Endothelial cell of umbilical vein (primary cell): ENCODE results near the gene SLAMF1. TPM values are rescaled to one million over a fixed set of nuclear protein-coding genes. Genes with fewer than 3 reads are reported as not detected.

Experiments
- BruUV-seq: library from RNA; stranded (reverse); fragments of 400-500 nt; replicated peaks from 2 replicates; lab custom pipeline; 2021; lab: Mats Ljungman, UMichigan
- CTCF ChIA-PET: fragments of 300-600, 350-600 bp; sonication (Branson Sonifier 250); formaldehyde crosslinking; loops from one replicate; lab custom pipeline; 2021; ENCODE audit warnings: antibody characterized with exemption, inconsistent platforms; lab: Charles Lee
- POLR2A ChIA-PET: fragments of 300-600, 350-600 bp; sonication (Branson Sonifier 250); formaldehyde crosslinking; loops from one replicate; lab custom pipeline; 2021; ENCODE audit warnings: antibody characterized with exemption, inconsistent platforms; lab: Charles Lee
- DNase-seq: peaks from one replicate; pipeline ENCODE4 v3.0.0-alpha.2; 2011; ENCODE audit warnings: low read depth, low spot score
- FAIRE-seq: peaks from 2 replicates; lab custom pipeline; 2011; peaks lifted over from hg19 to GRCh38; lab: Jason Lieb, UNC
- H2AFZ ChIP-seq: 2 replicates; pipeline ENCODE4 v1.6.0; 2012; ENCODE audit warnings: low read depth, low read length, control low read depth, inconsistent platforms
- H3K27ac ChIP-seq: 2 replicates; pipeline ENCODE4 v1.5.1; 2011; ENCODE audit warnings: low read depth, mild to moderate bottlenecking, control low read depth, low read length, moderate library complexity; ENCODE audit not compliant: insufficient read depth
- H3K27me3 ChIP-seq, 2 experiments: 2 replicates each; pipeline versions ENCODE4 v1.6.0 to v1.6.1; 2011; ENCODE audit warnings: low read length in 2 of 2, mixed read lengths in 1 of 2; ENCODE audit not compliant: control insufficient read depth in 2 of 2, insufficient read depth in 2 of 2
- H3K36me3 ChIP-seq, 2 experiments: 2 replicates in 1 of 2; 3 replicates in 1 of 2; pipeline ENCODE4 v1.5.1; 2011; ENCODE audit warnings: low read length in 2 of 2, mild to moderate bottlenecking in 1 of 2, moderate library complexity in 1 of 2; ENCODE audit not compliant: control insufficient read depth in 2 of 2, insufficient read depth in 2 of 2; ENCODE audit errors: extremely low read depth in 1 of 2
- H3K4me1 ChIP-seq: 3 replicates; pipeline ENCODE4 v1.5.1; 2011; ENCODE audit warnings: mild to moderate bottlenecking, low read length; ENCODE audit not compliant: control insufficient read depth, insufficient read depth; ENCODE audit errors: extremely low read depth
- H3K4me2 ChIP-seq: 2 replicates; pipeline ENCODE4 v1.6.1; 2011; ENCODE audit warnings: low read length, control low read depth, mixed read lengths; ENCODE audit not compliant: insufficient read depth
- H3K4me3 ChIP-seq, 3 experiments: fragments of 200-600 bp in 1 of 3; sonication (generic), shearing (Covaris generic) in 1 of 3; replicated peaks in 1 of 3; 2 replicates each; pipeline ENCODE4 v1.5.1; 2011 to 2016; ENCODE audit warnings: control low read depth in 3 of 3, low read length in 3 of 3, mild to moderate bottlenecking in 2 of 3, inconsistent platforms in 1 of 3, low read depth in 1 of 3, moderate library complexity in 1 of 3; ENCODE audit not compliant: insufficient read depth in 1 of 3
- H3K79me2 ChIP-seq: 2 replicates; pipeline ENCODE4 v1.6.0; 2012; ENCODE audit warnings: low read length, inconsistent platforms; ENCODE audit not compliant: control insufficient read depth, insufficient read depth
- H3K9ac ChIP-seq: replicated peaks from 2 replicates; pipeline ENCODE3; 2011; ENCODE audit warnings: low read length, control low read depth; ENCODE audit not compliant: insufficient read depth; ENCODE audit errors: extremely low read depth
- H3K9me1 ChIP-seq: replicated peaks from 3 replicates; pipeline ENCODE4 v1.6.0; 2011; ENCODE audit warnings: mild to moderate bottlenecking, low read length; ENCODE audit not compliant: control insufficient read depth, insufficient read depth; ENCODE audit errors: extremely low read depth
- H3K9me3 ChIP-seq: replicated peaks from 2 replicates; pipeline ENCODE4 v1.5.1; 2012; ENCODE audit warnings: low read length, inconsistent platforms; ENCODE audit not compliant: control insufficient read depth, insufficient read depth
- H4K20me1 ChIP-seq: replicated peaks from 2 replicates; pipeline ENCODE3; 2011; ENCODE audit warnings: mild to moderate bottlenecking, low read length; ENCODE audit not compliant: control insufficient read depth, insufficient read depth; ENCODE audit errors: extremely low read depth
- EZH2 ChIP-seq: IDR thresholded peaks from 2 replicates; pipeline ENCODE4 v1.6.1; 2012; ENCODE audit warnings: borderline replicate concordance, low read depth, mild to moderate bottlenecking, moderate library complexity, low read length, inconsistent platforms; ENCODE audit not compliant: severe bottlenecking
- FOS ChIP-seq: IDR thresholded peaks from 2 replicates; pipeline ENCODE4 v1.6.1; 2011; ENCODE audit warnings: mild to moderate bottlenecking, low read length, moderate library complexity, borderline replicate concordance; ENCODE audit not compliant: insufficient read depth
- GATA2 ChIP-seq: IDR thresholded peaks from 2 replicates; pipeline ENCODE4 v1.7.0; 2011; ENCODE audit warnings: low read depth, mild to moderate bottlenecking, moderate library complexity, mixed read lengths, low read length; ENCODE audit not compliant: insufficient read length, insufficient read depth
- JUN ChIP-seq: IDR thresholded peaks from 2 replicates; pipeline ENCODE4 v1.6.1; 2011; ENCODE audit warnings: borderline replicate concordance, low read depth; ENCODE audit not compliant: insufficient read length, insufficient read depth
- MYC ChIP-seq: IDR thresholded peaks from one replicate; pipeline ENCODE4 v1.6.1; 2011; ENCODE audit warnings: mild to moderate bottlenecking, low read depth, low read length
- POLR2A ChIP-seq: IDR thresholded peaks from 2 replicates; pipeline ENCODE4 v1.6.1; 2012; ENCODE audit warnings: low read depth, mild to moderate bottlenecking, control low read depth, low read length
- POLR2AphosphoS5 ChIP-seq: IDR thresholded peaks from 2 replicates; pipeline ENCODE4 v1.6.1; 2012; ENCODE audit warnings: low read depth, mild to moderate bottlenecking, control low read depth, low read length, moderate library complexity; ENCODE audit not compliant: insufficient read depth
- dilution Hi-C: fragments of 300-500 bp; cut with MboI; formaldehyde crosslinking; loops from one replicate; pipeline ENCODE4 v1.15.0; 2019; ENCODE audit warnings: low sequenced_read_pairs; ENCODE audit not compliant: extremely low pct_ligation_motif_present
- intact Hi-C: fragments of 100-400 bp; cut with micrococcal nuclease; formaldehyde crosslinking; loops from one replicate; pipeline ENCODE4 v1.10.0; 2022
- polyA plus RNA-seq, 4 experiments: library from polyadenylated mRNA; depleted of rRNA in 3 of 4; stranded (reverse) in 3 of 4; unstranded in 1 of 4; fragments of >200 nt; gene quantifications; 2 replicates each; pipeline versions ENCODE4 v1.2.1 to v1.2.3, GENCODE V29; 2011 to 2012; ENCODE audit warnings: missing spikeins in 1 of 4
- total RNA-seq: library from RNA; stranded (reverse); gene quantifications from 2 replicates; pipeline ENCODE4 v1.2.3, GENCODE V29; 2021
- TF ChIP-seq, protein P1 (sequence below), 2 donors: IDR thresholded peaks; 1 replicate in 1 of 2; 2 replicates in 1 of 2; pipeline ENCODE4 v1.5.1; 2011; ENCODE audit warnings: low read length in 2 of 2, mild to moderate bottlenecking in 2 of 2, moderate library complexity in 2 of 2, control low read depth in 1 of 2, inconsistent platforms in 1 of 2, low read depth in 1 of 2; ENCODE audit not compliant: insufficient read depth in 1 of 2; ENCODE audit errors: extremely low read depth in 1 of 2
- TF ChIP-seq, protein P2 (sequence below): IDR thresholded peaks from 2 replicates; pipeline ENCODE4 v1.6.1; 2011; ENCODE audit not compliant: insufficient read depth, insufficient read length

SLAMF1 gene
- total and polyA plus RNA-seq, 2 donors (not counting 3 experiments of a cell fraction or from before 2014, with no cell fraction given): not detected

DNA sequence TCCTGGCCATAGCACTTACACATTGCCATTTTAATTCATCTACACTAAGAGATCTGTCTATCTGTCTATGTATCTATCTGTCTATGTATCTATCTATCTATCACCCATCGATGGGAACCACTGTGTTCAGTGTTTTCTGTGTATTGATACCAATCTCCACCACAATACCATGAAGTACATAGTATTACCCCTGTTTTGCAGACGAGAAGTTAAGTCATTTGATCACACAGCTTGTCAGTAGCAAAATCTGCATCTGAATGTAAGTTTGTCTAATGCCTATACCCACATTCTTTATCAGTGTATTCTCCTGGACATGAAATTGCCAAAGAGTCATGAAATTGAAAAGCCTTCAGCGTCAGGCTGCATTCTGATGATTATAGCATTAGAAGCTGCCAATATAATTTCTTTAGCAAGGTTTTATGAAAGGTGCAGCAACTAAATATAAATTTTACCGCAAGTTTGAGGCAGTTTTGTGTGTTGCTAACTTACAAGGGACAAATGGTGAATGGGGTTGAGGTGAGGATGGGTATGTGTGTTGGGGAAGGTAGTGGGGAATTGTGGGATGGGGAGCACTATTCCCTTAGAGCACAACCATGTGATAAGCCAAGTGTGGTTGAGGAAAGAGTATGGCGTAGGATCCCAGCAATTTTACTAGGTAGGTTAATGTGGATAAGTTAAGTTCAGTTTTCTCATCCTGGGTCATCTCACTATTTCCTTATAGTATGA lies 24.2 kb downstream of the SLAMF1 start:
- H3K9ac ChIP-seq: no peak overlapping the region
- DNase-seq: no peak
- no peaks in the 10 kb centered on the region for H3K4me1 ChIP-seq
- POLR2A ChIA-PET: no interaction called here
- intact Hi-C loops: no loop called here
- no peak overlapping the region for H3K4me2 ChIP-seq
- no peaks in the 10 kb centered on the region for H3K36me3 ChIP-seq
- no peaks in the 10 kb centered on the region for H3K9me1 ChIP-seq
- no peak for FAIRE-seq
- dilution Hi-C loops: no loop called here
- peaks cover 0 to 2% of the 10 kb centered on the region in 2 experiments for H3K27me3 ChIP-seq
- H3K79me2 ChIP-seq: no peaks in the 10 kb centered on the region
- CTCF ChIA-PET: no interaction called here
- H4K20me1 ChIP-seq: no peaks in the 10 kb centered on the region
- TF ChIP-seq, protein P1, sequence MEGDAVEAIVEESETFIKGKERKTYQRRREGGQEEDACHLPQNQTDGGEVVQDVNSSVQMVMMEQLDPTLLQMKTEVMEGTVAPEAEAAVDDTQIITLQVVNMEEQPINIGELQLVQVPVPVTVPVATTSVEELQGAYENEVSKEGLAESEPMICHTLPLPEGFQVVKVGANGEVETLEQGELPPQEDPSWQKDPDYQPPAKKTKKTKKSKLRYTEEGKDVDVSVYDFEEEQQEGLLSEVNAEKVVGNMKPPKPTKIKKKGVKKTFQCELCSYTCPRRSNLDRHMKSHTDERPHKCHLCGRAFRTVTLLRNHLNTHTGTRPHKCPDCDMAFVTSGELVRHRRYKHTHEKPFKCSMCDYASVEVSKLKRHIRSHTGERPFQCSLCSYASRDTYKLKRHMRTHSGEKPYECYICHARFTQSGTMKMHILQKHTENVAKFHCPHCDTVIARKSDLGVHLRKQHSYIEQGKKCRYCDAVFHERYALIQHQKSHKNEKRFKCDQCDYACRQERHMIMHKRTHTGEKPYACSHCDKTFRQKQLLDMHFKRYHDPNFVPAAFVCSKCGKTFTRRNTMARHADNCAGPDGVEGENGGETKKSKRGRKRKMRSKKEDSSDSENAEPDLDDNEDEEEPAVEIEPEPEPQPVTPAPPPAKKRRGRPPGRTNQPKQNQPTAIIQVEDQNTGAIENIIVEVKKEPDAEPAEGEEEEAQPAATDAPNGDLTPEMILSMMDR (IDR thresholded peaks at IDR 0.05; ENCODE audit: extremely low read depth in 1 of 2, insufficient read depth in 1 of 2, low read depth in 1 of 2, low read length in 2 of 2): no peak
- no peak for TF ChIP-seq GATA2
- no peak for TF ChIP-seq FOS
- TF ChIP-seq POLR2AphosphoS5: no peak
- no peak for TF ChIP-seq JUN
- TF ChIP-seq MYC: no peak
- TF ChIP-seq, protein P2, sequence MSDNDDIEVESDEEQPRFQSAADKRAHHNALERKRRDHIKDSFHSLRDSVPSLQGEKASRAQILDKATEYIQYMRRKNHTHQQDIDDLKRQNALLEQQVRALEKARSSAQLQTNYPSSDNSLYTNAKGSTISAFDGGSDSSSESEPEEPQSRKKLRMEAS: no peak
- no peak for TF ChIP-seq EZH2
- TF ChIP-seq POLR2A: no peak
- H3K4me3 ChIP-seq: no peak overlapping the region
- no peak overlapping the region for H3K27ac ChIP-seq
- no peaks in the 10 kb centered on the region for H3K9me3 ChIP-seq
- BruUV-seq: no TSS peak
- H2AFZ ChIP-seq: no peak overlapping the region
